Caco-2 (cell line): ENCODE measurements around the gene PKDREJ. TPM values are rescaled to one million over a fixed set of nuclear protein-coding genes. Genes with fewer than 3 reads are reported as not detected.

Experiments
- BruUV-seq: library from RNA; stranded (reverse); fragments of 400-500 nt; replicated peaks from 2 replicates; lab custom pipeline; 2021; lab: Mats Ljungman, UMichigan
- CTCF ChIA-PET: fragments of 300-600 bp; sonication (Branson Sonifier 250); formaldehyde crosslinking; loops from one replicate; lab custom pipeline; 2022; ENCODE audit warnings: antibody characterized with exemption; lab: Charles Lee
- POLR2A ChIA-PET: fragments of 300-600 bp; sonication (Branson Sonifier 250); formaldehyde crosslinking; loops from one replicate; lab custom pipeline; 2022; ENCODE audit warnings: antibody characterized with exemption; lab: Charles Lee
- DNase-seq, 2 experiments: peaks; one replicate each; pipeline versions ENCODE4 v3.0.0 to v3.0.0-alpha.2; 2020 to 2022
- H3K27me3 ChIP-seq: replicated peaks from 2 replicates; pipeline ENCODE4 v1.6.0; 2011; ENCODE audit warnings: low read length; ENCODE audit not compliant: control insufficient read depth, insufficient read depth
- H3K36me3 ChIP-seq: 2 replicates; pipeline ENCODE4 v1.5.1; 2011; ENCODE audit warnings: low read length; ENCODE audit not compliant: control insufficient read depth, insufficient read depth
- H3K4me1 ChIP-seq: fragments of 250-450 bp; sonication (Bioruptor Pico); 2 replicates; pipeline ENCODE4 v1.5.1; 2020; ENCODE audit warnings: mild to moderate bottlenecking
- H3K4me3 ChIP-seq: 2 replicates; pipeline ENCODE4 v1.5.1; 2011; ENCODE audit warnings: low read depth, mild to moderate bottlenecking, control low read depth, low read length
- H3K9me3 ChIP-seq: fragments of 250-450 bp; sonication (Bioruptor Pico); 2 replicates; pipeline ENCODE4 v1.5.1; 2020; ENCODE audit warnings: mild to moderate bottlenecking, moderate library complexity
- H3K27ac Mint-ChIP-seq: one replicate; pipeline ENCODE4 v1.8.0; 2022; ENCODE audit warnings: mixed read lengths; ENCODE audit not compliant: unreplicated experiment
- H3K27me3 Mint-ChIP-seq: one replicate; pipeline ENCODE4 v1.8.0; 2022; ENCODE audit warnings: mixed read lengths; ENCODE audit not compliant: insufficient read depth, unreplicated experiment
- H3K36me3 Mint-ChIP-seq: one replicate; pipeline ENCODE4 v1.8.0; 2022; ENCODE audit warnings: mild to moderate bottlenecking, mixed read lengths; ENCODE audit not compliant: insufficient read depth, unreplicated experiment
- H3K4me1 Mint-ChIP-seq: one replicate; pipeline ENCODE4 v1.8.0; 2022; ENCODE audit warnings: low read depth, mixed read lengths; ENCODE audit not compliant: unreplicated experiment
- H3K4me3 Mint-ChIP-seq: one replicate; pipeline ENCODE4 v1.8.0; 2022; ENCODE audit warnings: mild to moderate bottlenecking, moderate library complexity, mixed read lengths; ENCODE audit not compliant: unreplicated experiment
- H3K9me3 Mint-ChIP-seq: one replicate; pipeline ENCODE4 v1.8.0; 2022; ENCODE audit warnings: mixed read lengths; ENCODE audit not compliant: unreplicated experiment
- intact Hi-C: fragments of 100-400 bp; cut with micrococcal nuclease; formaldehyde crosslinking; loops from one replicate; pipeline ENCODE4 v1.10.0; 2022; ENCODE audit not compliant: unreplicated experiment
- total RNA-seq: library from RNA; stranded (reverse); gene quantifications from 2 replicates; pipeline ENCODE4 v1.2.3, GENCODE V29; 2022
- TF ChIP-seq, protein P1 (sequence below), 2 experiments: fragments of 200-600 bp in 1 of 2; IDR thresholded peaks; 1 replicate in 1 of 2; 2 replicates in 1 of 2; pipeline versions ENCODE4 v1.5.1 to v1.8.0; 2011 to 2022; ENCODE audit warnings: antibody characterized with exemption in 1 of 2, control low read depth in 1 of 2, inconsistent platforms in 1 of 2, low read depth in 1 of 2, low read length in 1 of 2, mild to moderate bottlenecking in 1 of 2, moderate library complexity in 1 of 2; ENCODE audit not compliant: insufficient read depth in 1 of 2, severe bottlenecking in 1 of 2, unreplicated experiment in 1 of 2

PKDREJ gene
- total RNA-seq, 1 experiment from 2014 or later, result not detected

DNA sequence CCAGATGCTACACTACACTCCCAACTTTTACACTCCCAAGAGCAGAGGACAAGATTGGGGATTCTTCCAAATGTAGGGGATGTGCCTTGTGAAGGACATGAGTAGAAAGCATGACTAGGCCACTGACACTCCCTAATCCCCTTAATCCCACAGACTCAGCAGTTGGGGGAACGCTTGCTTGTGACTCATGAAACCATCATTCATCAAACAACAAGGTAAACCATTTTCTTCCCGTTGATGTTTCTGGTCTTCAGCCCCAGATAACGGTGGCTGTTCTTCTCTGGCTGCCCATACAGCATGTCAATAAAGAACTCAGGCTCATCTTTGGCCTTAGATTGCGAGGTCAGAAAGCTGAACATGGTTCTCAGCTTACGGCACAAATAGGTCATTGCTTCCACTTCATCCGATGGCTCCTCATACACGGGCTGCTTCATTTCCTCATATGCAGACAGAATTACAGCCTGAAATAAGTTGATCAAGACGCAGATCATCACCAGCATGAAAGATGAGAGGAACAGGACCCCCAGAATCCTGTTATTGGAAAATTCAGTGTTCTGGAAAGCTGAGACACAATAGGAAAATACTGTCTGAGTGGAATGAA is 6.7 kb downstream of the PKDREJ start:
- Mint-ChIP-seq H3K9me3 (no peaks in the 10 kb centered on the region), H3K27me3 (peaks cover 4% of the 10 kb centered on the region), H3K36me3 (no peaks in the 10 kb centered on the region), H3K4me3 (no peak overlapping the region), H3K27ac (no peak overlapping the region), H3K4me1 (peaks cover 10% of the 10 kb centered on the region)
- ChIA-PET CTCF (no interaction called here), POLR2A (no interaction called here)
- TF ChIP-seq, protein P1, sequence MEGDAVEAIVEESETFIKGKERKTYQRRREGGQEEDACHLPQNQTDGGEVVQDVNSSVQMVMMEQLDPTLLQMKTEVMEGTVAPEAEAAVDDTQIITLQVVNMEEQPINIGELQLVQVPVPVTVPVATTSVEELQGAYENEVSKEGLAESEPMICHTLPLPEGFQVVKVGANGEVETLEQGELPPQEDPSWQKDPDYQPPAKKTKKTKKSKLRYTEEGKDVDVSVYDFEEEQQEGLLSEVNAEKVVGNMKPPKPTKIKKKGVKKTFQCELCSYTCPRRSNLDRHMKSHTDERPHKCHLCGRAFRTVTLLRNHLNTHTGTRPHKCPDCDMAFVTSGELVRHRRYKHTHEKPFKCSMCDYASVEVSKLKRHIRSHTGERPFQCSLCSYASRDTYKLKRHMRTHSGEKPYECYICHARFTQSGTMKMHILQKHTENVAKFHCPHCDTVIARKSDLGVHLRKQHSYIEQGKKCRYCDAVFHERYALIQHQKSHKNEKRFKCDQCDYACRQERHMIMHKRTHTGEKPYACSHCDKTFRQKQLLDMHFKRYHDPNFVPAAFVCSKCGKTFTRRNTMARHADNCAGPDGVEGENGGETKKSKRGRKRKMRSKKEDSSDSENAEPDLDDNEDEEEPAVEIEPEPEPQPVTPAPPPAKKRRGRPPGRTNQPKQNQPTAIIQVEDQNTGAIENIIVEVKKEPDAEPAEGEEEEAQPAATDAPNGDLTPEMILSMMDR (IDR thresholded peaks at IDR 0.05; ENCODE audit: insufficient read depth in 1 of 2, low read depth in 1 of 2, low read length in 1 of 2, severe bottlenecking in 1 of 2, unreplicated experiment in 1 of 2), result no peak
- Histone ChIP-seq H3K36me3 (no peaks in the 10 kb centered on the region), H3K4me1 (peaks cover 4% of the 10 kb centered on the region), H3K27me3 (no peaks in the 10 kb centered on the region), H3K4me3 (no peak overlapping the region), H3K9me3 (no peaks in the 10 kb centered on the region)
- no TSS peak for BruUV-seq
- DNase-seq, result no peak
- intact Hi-C loops, result no loop called here

DNA sequence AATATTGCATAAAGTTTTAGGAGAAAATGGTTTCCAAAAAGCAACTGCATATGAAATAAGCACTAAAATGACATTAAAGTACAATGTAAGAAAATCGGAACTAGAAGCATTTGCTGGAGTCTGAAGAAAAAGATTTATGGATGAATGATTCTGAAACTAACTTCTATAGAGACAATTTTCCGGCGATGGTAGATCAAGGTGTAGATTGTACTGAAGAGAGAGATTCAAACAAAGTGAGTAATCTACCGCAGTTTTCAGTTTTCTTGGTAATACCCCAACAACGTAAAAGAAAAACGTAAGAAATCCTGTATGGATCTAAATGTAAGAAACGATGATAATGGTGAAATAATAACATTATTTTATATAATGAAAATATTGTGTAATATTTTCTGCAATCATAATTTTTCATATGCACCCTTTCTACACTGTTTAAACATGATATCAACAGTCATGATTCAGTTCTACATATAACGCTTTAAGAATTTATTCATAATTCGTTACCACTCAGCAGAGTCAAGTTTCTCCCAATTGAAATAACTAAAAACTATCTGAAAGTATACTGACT is 11.2 kb downstream of the PKDREJ start:
- POLR2A ChIA-PET, result no interaction called here
- no peak for DNase-seq
- Mint-ChIP-seq H3K27ac (no peak overlapping the region), H3K4me3 (peak overlapping the region; percentile 93), H3K27me3 (no peaks in the 10 kb centered on the region), H3K9me3 (no peaks in the 10 kb centered on the region), H3K36me3 (no peaks in the 10 kb centered on the region), H3K4me1 (peaks cover 13% of the 10 kb centered on the region)
- H3K36me3 ChIP-seq, result no peaks in the 10 kb centered on the region
- no peaks in the 10 kb centered on the region for H3K9me3 ChIP-seq
- no peak overlapping the region for H3K4me3 ChIP-seq
- no TSS peak for BruUV-seq
- H3K27me3 ChIP-seq, result no peaks in the 10 kb centered on the region
- peaks cover 12% of the 10 kb centered on the region for H3K4me1 ChIP-seq
- intact Hi-C loops, result no loop called here
- CTCF ChIA-PET, result no interaction called here
- TF ChIP-seq, protein P1 (IDR thresholded peaks at IDR 0.05; ENCODE audit: insufficient read depth in 1 of 2, low read depth in 1 of 2, low read length in 1 of 2, severe bottlenecking in 1 of 2, unreplicated experiment in 1 of 2), result no peak

DNA sequence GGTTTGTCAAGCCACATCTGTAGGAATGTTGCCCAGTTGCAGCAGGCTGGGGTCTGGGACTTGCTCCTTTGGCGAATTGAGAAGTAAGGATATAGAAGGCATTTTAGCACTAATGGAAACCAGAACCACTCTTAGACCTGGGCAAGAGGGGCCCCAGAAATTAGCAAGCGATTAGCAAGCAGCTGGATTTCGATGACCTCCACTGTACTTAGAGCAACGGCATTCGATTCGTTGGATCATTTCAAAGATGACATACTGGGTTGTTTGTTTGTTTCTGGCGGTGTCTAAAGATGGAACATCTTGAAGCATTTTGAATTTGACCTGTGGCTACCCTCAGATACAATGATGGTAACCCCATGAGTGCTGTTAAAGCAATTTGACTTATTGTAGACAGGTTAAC is 11.9 kb downstream of the PKDREJ start:
- H3K27me3 ChIP-seq, result no peaks in the 10 kb centered on the region
- Mint-ChIP-seq H3K4me1 (peaks cover 10% of the 10 kb centered on the region), H3K9me3 (no peaks in the 10 kb centered on the region), H3K36me3 (no peaks in the 10 kb centered on the region), H3K4me3 (peak overlapping the region; percentile 93), H3K27me3 (no peaks in the 10 kb centered on the region), H3K27ac (peak overlapping the region; percentile 90)
- POLR2A ChIA-PET, result no interaction called here
- no peaks in the 10 kb centered on the region for H3K36me3 ChIP-seq
- intact Hi-C loops, result no loop called here
- no peaks in the 10 kb centered on the region for H3K9me3 ChIP-seq
- TF ChIP-seq, protein P1 (IDR thresholded peaks at IDR 0.05; ENCODE audit: insufficient read depth in 1 of 2, low read depth in 1 of 2, low read length in 1 of 2, severe bottlenecking in 1 of 2, unreplicated experiment in 1 of 2), result no peak
- H3K4me3 ChIP-seq, result peak overlapping the region; percentile 78
- BruUV-seq, result TSS peak; percentile 48
- CTCF ChIA-PET, result no interaction called here
- peaks cover 12% of the 10 kb centered on the region for H3K4me1 ChIP-seq
- DNase-seq, result no peak
